GM23338 (cell line): Measurements from ENCODE around the gene OR52E8. TPM values are rescaled to one million over a fixed set of nuclear protein-coding genes. Genes with fewer than 3 reads are reported as not detected.

Experiments used
- ATAC-seq: fragments of 200-7000 bp; cut with Tn5 transposase; 3 replicates; pipeline ENCODE4 v1.9.1; 2020
- DNase-seq: peaks from one replicate; pipeline ENCODE4 v3.0.0-alpha.2; 2015; ENCODE audit warnings: low spot score
- H2AFZ ChIP-seq: fragments of 200-600 bp; sonication (generic); 2 replicates; pipeline ENCODE4 v1.8.0; 2016; ENCODE audit warnings: antibody characterized with exemption, mild to moderate bottlenecking, moderate library complexity
- H3F3A ChIP-seq: fragments of 200-600 bp; sonication (generic); replicated peaks from 2 replicates; pipeline ENCODE4 v1.8.0; 2017; ENCODE audit warnings: antibody characterized with exemption, mixed run types, low read depth
- H3K27ac ChIP-seq: fragments of 200-600 bp; sonication (generic); 2 replicates; pipeline ENCODE4 v1.6.1; 2016; ENCODE audit warnings: low read depth
- H3K27me3 ChIP-seq: fragments of 200-600 bp; sonication (generic); 2 replicates; pipeline ENCODE4 v1.8.0; 2016; ENCODE audit warnings: mild to moderate bottlenecking, mixed run types, moderate library complexity; ENCODE audit not compliant: insufficient read depth
- H3K36me3 ChIP-seq: fragments of 200-600 bp; sonication (generic); 2 replicates; pipeline ENCODE4 v1.8.0; 2016; ENCODE audit warnings: mild to moderate bottlenecking; ENCODE audit not compliant: insufficient read depth
- H3K4me1 ChIP-seq: fragments of 200-600 bp; sonication (generic); 2 replicates; pipeline ENCODE4 v1.8.0; 2016; ENCODE audit warnings: mild to moderate bottlenecking, moderate library complexity; ENCODE audit not compliant: insufficient read depth
- H3K4me2 ChIP-seq: fragments of 200-600 bp; sonication (generic); 2 replicates; pipeline ENCODE4 v1.7.1; 2017; ENCODE audit warnings: mixed run types
- H3K4me3 ChIP-seq: fragments of 200-600 bp; sonication (generic); 2 replicates; pipeline ENCODE4 v1.6.1; 2016; ENCODE audit warnings: mixed run types
- H3K79me2 ChIP-seq: fragments of 200-600 bp; sonication (generic); replicated peaks from 2 replicates; pipeline ENCODE4 v1.8.0; 2017; ENCODE audit warnings: mild to moderate bottlenecking; ENCODE audit not compliant: insufficient read depth
- H3K9me2 ChIP-seq: fragments of 200-600 bp; sonication (generic); 2 replicates; pipeline ENCODE4 v1.8.0; 2017; ENCODE audit not compliant: insufficient read depth
- H4K20me1 ChIP-seq: fragments of 200-600 bp; sonication (generic); replicated peaks from 2 replicates; pipeline ENCODE4 v1.8.0; 2017; ENCODE audit warnings: mild to moderate bottlenecking; ENCODE audit not compliant: insufficient read depth
- H3K27ac Mint-ChIP-seq: 2 replicates; pipeline ENCODE4 v1.8.0; 2020; ENCODE audit warnings: inconsistent platforms, mild to moderate bottlenecking, moderate library complexity, mixed read lengths
- H3K27me3 Mint-ChIP-seq: 3 replicates; pipeline ENCODE4 v1.8.0; 2022; ENCODE audit warnings: low read depth, mild to moderate bottlenecking, moderate library complexity, mixed read lengths, inconsistent platforms; ENCODE audit not compliant: insufficient read depth, poor library complexity
- H3K36me3 Mint-ChIP-seq: 3 replicates; pipeline ENCODE4 v1.8.0; 2021; ENCODE audit warnings: low read depth, mild to moderate bottlenecking, inconsistent platforms, moderate library complexity, mixed read lengths
- H3K4me1 Mint-ChIP-seq: 3 replicates; pipeline ENCODE4 v1.8.0; 2020; ENCODE audit warnings: mild to moderate bottlenecking, inconsistent platforms, mixed read lengths
- H3K4me3 Mint-ChIP-seq: 3 replicates; pipeline ENCODE4 v1.8.0; 2021; ENCODE audit warnings: moderate library complexity, mild to moderate bottlenecking, inconsistent platforms, mixed read lengths
- H3K9me3 Mint-ChIP-seq: 3 replicates; pipeline ENCODE4 v1.8.0; 2020; ENCODE audit warnings: moderate library complexity, mild to moderate bottlenecking, inconsistent platforms, mixed read lengths
- CREB1 ChIP-seq: fragments of 250-450 bp; sonication (Bioruptor Pico); IDR thresholded peaks from 2 replicates; pipeline ENCODE4 v1.5.0; 2020; ENCODE audit warnings: low read depth, mild to moderate bottlenecking, moderate library complexity
- CTCF ChIP-seq, 2 experiments: fragments of 200-600 bp in 1 of 2; sonication (generic) in 1 of 2; conservative IDR thresholded peaks; 2 replicates each; pipeline versions ENCODE4 v1.5.1 to v1.6.1; 2016 to 2017; ENCODE audit warnings: antibody characterized with exemption in 2 of 2, low read depth in 2 of 2, mild to moderate bottlenecking in 2 of 2, moderate library complexity in 1 of 2
- EZH2phosphoT487 ChIP-seq: fragments of 200-600 bp; sonication (generic); IDR thresholded peaks from one replicate; pipeline ENCODE4 v1.8.1; 2018; ENCODE audit warnings: antibody characterized with exemption; ENCODE audit not compliant: unreplicated experiment
- JUNB ChIP-seq: IDR thresholded peaks from one replicate; pipeline ENCODE4 v1.6.1; 2016; ENCODE audit warnings: antibody characterized with exemption; ENCODE audit not compliant: unreplicated experiment
- REST ChIP-seq: IDR thresholded peaks from one replicate; pipeline ENCODE4 v1.6.1; 2018; ENCODE audit warnings: antibody characterized with exemption; ENCODE audit not compliant: unreplicated experiment
- STAT1 ChIP-seq: IDR thresholded peaks from one replicate; pipeline ENCODE4 v1.6.1; 2016; ENCODE audit warnings: antibody characterized with exemption; ENCODE audit not compliant: unreplicated experiment
- ZNF114 ChIP-seq: fragments of 250-450 bp; sonication (Bioruptor Pico); IDR thresholded peaks from 2 replicates; pipeline ENCODE4 v1.5.0; 2020; ENCODE audit warnings: mild to moderate bottlenecking, moderate library complexity
- ZNF331 ChIP-seq: fragments of 250-450 bp; sonication (Bioruptor Pico); IDR thresholded peaks from 2 replicates; pipeline ENCODE4 v1.5.0; 2020; ENCODE audit warnings: low read depth, mild to moderate bottlenecking, moderate library complexity
- polyA plus RNA-seq: library from polyadenylated mRNA; unstranded; fragments of >200 nt; fragmentation: Nextera tagmentation; extraction: Ambion mirVana; gene quantifications from 2 replicates; pipeline ENCODE4 v1.2.1, GENCODE V29; 2016
- total RNA-seq: library from RNA; depleted of rRNA; stranded (reverse); fragments of >200 nt; shearing (Covaris generic); gene quantifications from 2 replicates; pipeline ENCODE4 v1.2.3, GENCODE V29; 2014
- TF ChIP-seq, protein P1 (sequence below): IDR thresholded peaks from 2 replicates; pipeline ENCODE4 v1.6.1; 2016; ENCODE audit warnings: antibody characterized with exemption

OR52E8 gene
- total and polyA plus RNA-seq, 2 experiments from 2014 or later = 0.21 TPM; not detected in 1

DNA sequence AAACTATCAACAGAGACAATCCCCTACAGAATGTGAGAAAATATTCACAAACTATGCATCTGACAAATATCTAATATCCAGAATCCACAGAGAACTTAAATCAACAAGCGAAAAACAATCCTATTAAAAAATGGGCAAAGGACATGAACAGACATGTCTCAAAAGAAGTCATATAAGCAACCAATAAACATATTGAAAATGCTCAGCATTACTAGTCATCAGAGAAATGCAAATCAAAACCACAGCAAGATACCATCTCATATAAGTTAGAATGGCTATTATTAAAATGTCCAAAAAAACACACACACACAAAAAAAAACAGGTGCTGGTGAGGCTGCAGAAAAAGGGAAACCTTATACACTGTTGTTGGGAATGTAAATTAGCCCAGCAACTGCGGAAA is 8.3 kb upstream of the OR52E8 start (continued):
- TF ChIP-seq CTCF (conservative IDR thresholded peaks at IDR 0.05; ENCODE audit: low read depth in 2 of 2) (no peak), JUNB (no peak), REST (no peak), ZNF114 (no peak), CREB1 (CRISPR knock-in tag) (no peak), ZNF331 (CRISPR knock-in tag) (no peak), EZH2phosphoT487 (no peak)

- Histone ChIP-seq H3K79me2 (no peaks in the 10 kb centered on the region), H4K20me1 (no peaks in the 10 kb centered on the region), H2AFZ (no peak overlapping the region), H3K4me3 (no peak overlapping the region), H3K36me3 (no peaks in the 10 kb centered on the region), H3K4me1 (no peaks in the 10 kb centered on the region), H3F3A (no peaks in the 10 kb centered on the region), H3K9me2 (0 out of 2 replicates have a peak, but pooled peaks cover 2% of the 10 kb centered on the region), H3K27me3 (no peaks in the 10 kb centered on the region), H3K27ac (no peak overlapping the region), H3K4me2 (no peak overlapping the region)
- no peak overlapping the region for H3K27ac Mint-ChIP-seq
- ATAC-seq (no peak), DNase-seq (no peak)
- H3K27me3 Mint-ChIP-seq = no peaks in the 10 kb centered on the region
- peaks cover 12% of the 10 kb centered on the region; the same call in 1 of the 3 replicates for H3K9me3 Mint-ChIP-seq
- no peaks in the 10 kb centered on the region for H3K36me3 Mint-ChIP-seq
- no peaks in the 10 kb centered on the region for H3K4me1 Mint-ChIP-seq
- no peak overlapping the region for H3K4me3 Mint-ChIP-seq
- no peak for TF ChIP-seq CREB1 (CRISPR knock-in tag)
- TF ChIP-seq, protein P1, sequence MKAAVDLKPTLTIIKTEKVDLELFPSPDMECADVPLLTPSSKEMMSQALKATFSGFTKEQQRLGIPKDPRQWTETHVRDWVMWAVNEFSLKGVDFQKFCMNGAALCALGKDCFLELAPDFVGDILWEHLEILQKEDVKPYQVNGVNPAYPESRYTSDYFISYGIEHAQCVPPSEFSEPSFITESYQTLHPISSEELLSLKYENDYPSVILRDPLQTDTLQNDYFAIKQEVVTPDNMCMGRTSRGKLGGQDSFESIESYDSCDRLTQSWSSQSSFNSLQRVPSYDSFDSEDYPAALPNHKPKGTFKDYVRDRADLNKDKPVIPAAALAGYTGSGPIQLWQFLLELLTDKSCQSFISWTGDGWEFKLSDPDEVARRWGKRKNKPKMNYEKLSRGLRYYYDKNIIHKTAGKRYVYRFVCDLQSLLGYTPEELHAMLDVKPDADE = no peak
- TF ChIP-seq EZH2phosphoT487 = no peak
- TF ChIP-seq ZNF331 (CRISPR knock-in tag) = no peak
- no peak for TF ChIP-seq ZNF114
- TF ChIP-seq REST = no peak
- TF ChIP-seq STAT1 = no peak
Measured at GRCh38 chr11:5851002-5851401, 6.5 kb downstream of the OR52E8 start.
